RPMI8226 (cell line): ENCODE measurements around the gene EIF3B.
"Not testable (repeated sequence)": the region's sequence is repeated elsewhere in the genome, so short reads cannot be mapped to it uniquely, and the experiment has no call there.

Experiments used
- DNase-seq: peaks from one replicate; pipeline ENCODE4 v3.0.0-alpha.2; 2015

Gene EIF3B

GRCh38 chr7:2379161-2379560, 24.5 kb downstream of the EIF3B start:
- no peak for DNase-seq

- DNase-seq = no peak
Observed at GRCh38 chr7:2379821-2380450, 25.3 kb downstream of the EIF3B start.

GRCh38 chr7:2380461-2380860, 25.8 kb downstream of the EIF3B start:
- no peak for DNase-seq

GRCh38 chr7:2381227-2381626, 26.6 kb downstream of the EIF3B start:
- DNase-seq = no peak

GRCh38 chr7:2381881-2382509, 27.4 kb downstream of the EIF3B start:
- no peak for DNase-seq

- DNase-seq = no peak
Observed at GRCh38 chr7:2383543-2384274, 29.1 kb downstream of the EIF3B start.

GRCh38 chr7:2384354-2385243, 30.0 kb downstream of the EIF3B start:
- no peak for DNase-seq

GRCh38 chr7:2386122-2386521, 31.5 kb downstream of the EIF3B start:
- not testable (repeated sequence) for DNase-seq

GRCh38 chr7:2386964-2387669, 32.5 kb downstream of the EIF3B start:
- DNase-seq = no peak

GRCh38 chr7:2387897-2388636, 33.4 kb downstream of the EIF3B start:
- no peak for DNase-seq

GRCh38 chr7:2388637-2388954, 34.0 kb downstream of the EIF3B start:
- no peak for DNase-seq

GRCh38 chr7:2390020-2390816, 35.6 kb downstream of the EIF3B start:
- DNase-seq = not testable (repeated sequence)

- DNase-seq = no peak
Observed at GRCh38 chr7:2393706-2394105, 39.1 kb downstream of the EIF3B start.

GRCh38 chr7:2394566-2395082, 40.0 kb downstream of the EIF3B start:
- DNase-seq = no peak

GRCh38 chr7:2398506-2398905, 43.9 kb downstream of the EIF3B start:
- no peak for DNase-seq

- DNase-seq = peak; percentile 93
Observed at GRCh38 chr7:2399848-2400587, 45.4 kb downstream of the EIF3B start.

GRCh38 chr7:2402687-2403013, 48.0 kb downstream of the EIF3B start:
- DNase-seq = no peak

GRCh38 chr7:2403014-2403717, 48.5 kb downstream of the EIF3B start, which contains the start of gene CHST12:
Gene CHST12, plus strand, starts transcription at chr7:2403611. Its CDS starts 29,029 bp downstream, at chr7:2432640.
- DNase-seq = peak; percentile 97
